ENCODE data around the gene ROCK2. TPM values are rescaled to one million over a fixed set of nuclear protein-coding genes. Genes with fewer than 3 reads are reported as not detected.
A peak's percentile ranks its signal among the peaks of the same experiment; 100 is the strongest.

Gene ROCK2
- total and polyA plus RNA-seq, 7 donors: 15.2 to 74.8 (median 43.5) TPM

GRCh38 chr2:11387100-11387390, 42.6 kb upstream of the ROCK2 start:
- intact Hi-C loops (cut with DNase I): no loop called here
- no peaks in the 10 kb centered on the region for H3K36me3 ChIP-seq
- H3K27me3 ChIP-seq: no peaks in the 10 kb centered on the region
- no peak for DNase-seq
- H3K9me3 ChIP-seq: no peaks in the 10 kb centered on the region
- H3K27ac ChIP-seq: peak overlapping the region in 2 of 4 donors; percentile 45 to 62
- TF ChIP-seq EP300 (IDR thresholded peaks at IDR 0.05) (peak in 1 of 4 donors; percentile 37), POLR2AphosphoS5 (IDR thresholded peaks at IDR 0.05) (peak; percentile 30 to 73 (median 56)), POLR2A (IDR thresholded peaks at IDR 0.05) (no peak), CTCF (IDR thresholded peaks at IDR 0.05) (no peak)
- peaks cover 0 to 54% (median 51%) of the 10 kb centered on the region in 4 donors for H3K4me1 ChIP-seq
- 12 to 62% methylated on average over 9 of the region's 9 CpGs for WGBS, 2 donors
- no peak overlapping the region for H3K4me3 ChIP-seq

GRCh38 chr2:11385847-11386246, 41.4 kb upstream of the ROCK2 start:
- 79% methylated on average over 3 of the region's 3 CpGs for WGBS, 2 donors
- Histone ChIP-seq H3K4me1 (peaks cover 0 to 46% (median 42%) of the 10 kb centered on the region in 4 donors), H3K36me3 (no peaks in the 10 kb centered on the region), H3K27me3 (no peaks in the 10 kb centered on the region), H3K4me3 (no peak overlapping the region), H3K27ac (peak overlapping the region in 2 of 4 donors; percentile 45 to 62), H3K9me3 (no peaks in the 10 kb centered on the region)
- intact Hi-C loops (cut with DNase I): no loop called here
- DNase-seq: no peak
- no peak for TF ChIP-seq CTCF (IDR thresholded peaks at IDR 0.05)

GRCh38 chr2:11385216-11385615, 40.8 kb upstream of the ROCK2 start:
- Histone ChIP-seq H3K27ac (peak overlapping the region in 2 of 4 donors; percentile 7 to 62), H3K4me3 (no peak overlapping the region), H3K36me3 (no peaks in the 10 kb centered on the region), H3K27me3 (no peaks in the 10 kb centered on the region), H3K9me3 (no peaks in the 10 kb centered on the region), H3K4me1 (peaks cover 0 to 44% (median 42%) of the 10 kb centered on the region in 4 donors)
- TF ChIP-seq POLR2AphosphoS5 (IDR thresholded peaks at IDR 0.05) (no peak), POLR2A (IDR thresholded peaks at IDR 0.05) (no peak), EP300 (IDR thresholded peaks at IDR 0.05) (no peak)
- 13 to 59% methylated on average over 2 of the region's 2 CpGs for WGBS, 2 donors
- intact Hi-C loops (cut with DNase I): no loop called here
- DNase-seq: no peak

- peaks cover 2 to 48% (median 37%) of the 10 kb centered on the region in 4 donors for H3K4me1 ChIP-seq
- no peak for TF ChIP-seq POLR2AphosphoS5 (IDR thresholded peaks at IDR 0.05)
- peak in 1 of 4 donors; percentile 7 for TF ChIP-seq EP300 (IDR thresholded peaks at IDR 0.05)
- TF ChIP-seq POLR2A (IDR thresholded peaks at IDR 0.05): no peak
- no peak for TF ChIP-seq CTCF (IDR thresholded peaks at IDR 0.05)
- peak overlapping the region in 2 of 4 donors; percentile 89 to 92 for H3K27ac ChIP-seq
- H3K36me3 ChIP-seq: no peaks in the 10 kb centered on the region
- H3K9me3 ChIP-seq: no peaks in the 10 kb centered on the region
- intact Hi-C loops (cut with DNase I): no loop called here
- WGBS, 2 donors: 82 to 86% methylated on average over 5 of the region's 5 CpGs
- no peak overlapping the region for H3K4me3 ChIP-seq
- no peaks in the 10 kb centered on the region for H3K27me3 ChIP-seq
- no peak for DNase-seq
Measured at GRCh38 chr2:11379558-11379957, 35.1 kb upstream of the ROCK2 start.

GRCh38 chr2:11377928-11378545, 33.6 kb upstream of the ROCK2 start:
- 68 to 69% methylated on average over 12 of the region's 12 CpGs for WGBS, 2 donors
- TF ChIP-seq EP300 (IDR thresholded peaks at IDR 0.05): peak; percentile 62 to 89 (median 81)
- TF ChIP-seq POLR2A (IDR thresholded peaks at IDR 0.05): no peak
- TF ChIP-seq POLR2AphosphoS5 (IDR thresholded peaks at IDR 0.05): peak; percentile 62 to 79 (median 74)
- Histone ChIP-seq H3K36me3 (no peaks in the 10 kb centered on the region), H3K27ac (peak overlapping the region; percentile 63 to 92 (median 90)), H3K9me3 (no peaks in the 10 kb centered on the region), H3K4me1 (peaks cover 2 to 60% (median 47%) of the 10 kb centered on the region in 4 donors), H3K4me3 (peak overlapping the region in 2 of 4 donors; percentile 17 to 18), H3K27me3 (no peaks in the 10 kb centered on the region)
- intact Hi-C loops (cut with DNase I): no loop called here
- peak; percentile 85 for DNase-seq

- no peak for DNase-seq
Measured at GRCh38 chr2:11376071-11376470, 31.6 kb upstream of the ROCK2 start.

More at GRCh38 chr2:11376071-11376470, 31.6 kb upstream of the ROCK2 start:
- Histone ChIP-seq H3K9me3 (no peaks in the 10 kb centered on the region), H3K27ac (peak overlapping the region; percentile 76 to 92 (median 90)), H3K27me3 (no peaks in the 10 kb centered on the region), H3K36me3 (no peaks in the 10 kb centered on the region), H3K4me1 (peaks cover 2 to 61% (median 50%) of the 10 kb centered on the region in 4 donors), H3K4me3 (no peak overlapping the region)
- intact Hi-C loops (cut with DNase I): no loop called here
- no peak for TF ChIP-seq CTCF (IDR thresholded peaks at IDR 0.05)
- no peak for TF ChIP-seq EP300 (IDR thresholded peaks at IDR 0.05)
- no peak for TF ChIP-seq POLR2AphosphoS5 (IDR thresholded peaks at IDR 0.05)
- no peak for TF ChIP-seq POLR2A (IDR thresholded peaks at IDR 0.05)
- WGBS, 2 donors: 93% methylated on average over 7 of the region's 7 CpGs

Data from sigmoid colon (tissue), 7 donors.